HG02610 (cell line): ENCODE data around the gene CSNK1G2.

Source experiments
- ATAC-seq: cut with Tn5 transposase; IDR thresholded peaks from one replicate; pipeline ENCODE4 v1.9.1; 2021; ENCODE audit warnings: mild to moderate bottlenecking, moderate library complexity; ENCODE audit not compliant: unreplicated experiment

The CSNK1G2 gene

GRCh38 chr19:1941146-1942077 lies at the start of gene CSNK1G2:
TSS of gene CSNK1G2 (plus strand) at chr19:1941172. CDS start at chr19:1969773, 28,601 bp downstream.
- ATAC-seq: no peak

- ATAC-seq: no peak
Measured at GRCh38 chr19:1893791-1894190, 47.2 kb upstream of the CSNK1G2 start.

- ATAC-seq: no peak
Measured at GRCh38 chr19:1896508-1896907, 44.5 kb upstream of the CSNK1G2 start.

GRCh38 chr19:1901940-1902404 lies 39.0 kb upstream of the CSNK1G2 start:
- no peak for ATAC-seq

GRCh38 chr19:1902923-1903322 lies 38.0 kb upstream of the CSNK1G2 start:
- ATAC-seq: no peak

GRCh38 chr19:1904860-1905109 lies 36.2 kb upstream of the CSNK1G2 start:
- ATAC-seq: no peak

- peak; percentile 73 for ATAC-seq
Measured at GRCh38 chr19:1905110-1905862, 35.7 kb upstream of the CSNK1G2 start, which contains the start of the genes ADAT3 and SCAMP4. TSS of gene ADAT3 (plus strand) at chr19:1905399. CDS start at chr19:1912048, 6,649 bp downstream. TSS of gene SCAMP4 (plus strand) at chr19:1905399. CDS start at chr19:1915020, 9,621 bp downstream.

- no peak for ATAC-seq
Measured at GRCh38 chr19:1905863-1906375, 35.1 kb upstream of the CSNK1G2 start.

- ATAC-seq: no peak
Measured at GRCh38 chr19:1906985-1907562, 33.9 kb upstream of the CSNK1G2 start.

GRCh38 chr19:1907563-1908363 lies 33.2 kb upstream of the CSNK1G2 start:
- no peak for ATAC-seq

- no peak for ATAC-seq
Measured at GRCh38 chr19:1908364-1908678, 32.7 kb upstream of the CSNK1G2 start.

- no peak for ATAC-seq
Measured at GRCh38 chr19:1909761-1910080, 31.3 kb upstream of the CSNK1G2 start.

- no peak for ATAC-seq
Measured at GRCh38 chr19:1910177-1910576, 30.8 kb upstream of the CSNK1G2 start.

- no peak for ATAC-seq
Measured at GRCh38 chr19:1911098-1911497, 29.9 kb upstream of the CSNK1G2 start.

GRCh38 chr19:1911995-1912394 lies 29.0 kb upstream of the CSNK1G2 start:
- no peak for ATAC-seq

- no peak for ATAC-seq
Measured at GRCh38 chr19:1912760-1913505, 28.0 kb upstream of the CSNK1G2 start.

- ATAC-seq: no peak
Measured at GRCh38 chr19:1913781-1914577, 27.0 kb upstream of the CSNK1G2 start.

- no peak for ATAC-seq
Measured at GRCh38 chr19:1914826-1915341, 26.1 kb upstream of the CSNK1G2 start.

GRCh38 chr19:1917146-1917545 lies 23.8 kb upstream of the CSNK1G2 start:
- ATAC-seq: no peak
